H9 (cell line): ENCODE results near the gene KLRC3. TPM values are rescaled to one million over a fixed set of nuclear protein-coding genes. Genes with fewer than 3 reads are reported as not detected.

Experiments
- DNase-seq: peaks from one replicate; pipeline ENCODE4 v3.0.0-alpha.2; 2017
- H2AFZ ChIP-seq: one replicate; pipeline ENCODE4 v1.6.1; 2013; ENCODE audit warnings: mild to moderate bottlenecking, low read length, control low read depth, moderate library complexity
- H2AK5ac ChIP-seq: 2 replicates; pipeline ENCODE4 v1.6.1; 2013; ENCODE audit warnings: low read length, control low read depth, mixed read lengths; ENCODE audit not compliant: insufficient read length
- H2BK120ac ChIP-seq: one replicate; pipeline ENCODE4 v1.6.1; 2013; ENCODE audit warnings: low read depth, mild to moderate bottlenecking, low read length, control low read depth, inconsistent platforms; ENCODE audit not compliant: poor library complexity, severe bottlenecking
- H2BK12ac ChIP-seq: 2 replicates; pipeline ENCODE4 v1.6.1; 2013; ENCODE audit warnings: low read length, control low read depth, mixed read lengths, low read depth; ENCODE audit not compliant: insufficient read length
- H2BK15ac ChIP-seq: 2 replicates; pipeline ENCODE4 v1.6.1; 2013; ENCODE audit warnings: low read depth, low read length, control low read depth
- H2BK20ac ChIP-seq: one replicate; pipeline ENCODE4 v1.6.1; 2013; ENCODE audit warnings: low read depth, mild to moderate bottlenecking, low read length, control low read depth, inconsistent platforms; ENCODE audit not compliant: poor library complexity, severe bottlenecking
- H2BK5ac ChIP-seq: 2 replicates; pipeline ENCODE4 v1.6.1; 2013; ENCODE audit warnings: low read length, control low read depth, mixed read lengths; ENCODE audit not compliant: insufficient read length
- H3K14ac ChIP-seq: 2 replicates; pipeline ENCODE4 v1.6.1; 2013; ENCODE audit warnings: low read length, control low read depth; ENCODE audit not compliant: insufficient read depth
- H3K18ac ChIP-seq: 2 replicates; pipeline ENCODE4 v1.6.1; 2013; ENCODE audit warnings: low read depth, mild to moderate bottlenecking, mixed read lengths, low read length, control low read depth; ENCODE audit not compliant: insufficient read length
- H3K23ac ChIP-seq: 2 replicates; pipeline ENCODE4 v1.6.1; 2013; ENCODE audit warnings: low read length, control low read depth, mixed read lengths, low read depth; ENCODE audit not compliant: insufficient read length
- H3K23me2 ChIP-seq: 2 replicates; pipeline ENCODE4 v1.6.1; 2013; ENCODE audit warnings: low read depth, mild to moderate bottlenecking, mixed read lengths, low read length, control low read depth; ENCODE audit not compliant: insufficient read length, poor library complexity, severe bottlenecking
- H3K27ac ChIP-seq: 2 replicates; pipeline ENCODE4 v1.5.1; 2013; ENCODE audit warnings: low read length, control low read depth, mixed read lengths, low read depth; ENCODE audit not compliant: insufficient read length
- H3K27me3 ChIP-seq: 2 replicates; pipeline ENCODE4 v1.6.1; 2013; ENCODE audit warnings: low read length, control low read depth, inconsistent platforms; ENCODE audit not compliant: insufficient read depth
- H3K4ac ChIP-seq: 2 replicates; pipeline ENCODE4 v1.6.1; 2013; ENCODE audit warnings: low read depth, mild to moderate bottlenecking, control low read depth, inconsistent platforms, low read length, moderate library complexity
- H3K4me1 ChIP-seq: 2 replicates; pipeline ENCODE4 v1.6.1; 2013; ENCODE audit warnings: low read length, control low read depth, inconsistent platforms; ENCODE audit not compliant: insufficient read depth
- H3K4me2 ChIP-seq: 2 replicates; pipeline ENCODE4 v1.6.1; 2013; ENCODE audit warnings: low read length, control low read depth, mixed read lengths; ENCODE audit not compliant: insufficient read length, insufficient read depth
- H3K56ac ChIP-seq: 2 replicates; pipeline ENCODE4 v1.6.1; 2013; ENCODE audit warnings: low read depth, mild to moderate bottlenecking, mixed read lengths, low read length, control low read depth; ENCODE audit not compliant: insufficient read length
- H3K79me1 ChIP-seq: 2 replicates; pipeline ENCODE4 v1.6.1; 2013; ENCODE audit warnings: low read depth, mild to moderate bottlenecking, moderate library complexity, low read length, control low read depth, inconsistent platforms; ENCODE audit not compliant: insufficient read depth, poor library complexity, severe bottlenecking
- H3K79me2 ChIP-seq: 2 replicates; pipeline ENCODE4 v1.6.1; 2013; ENCODE audit warnings: low read length, control low read depth, inconsistent platforms; ENCODE audit not compliant: insufficient read depth
- H3K9ac ChIP-seq: 2 replicates; pipeline ENCODE4 v1.6.1; 2013; ENCODE audit warnings: low read length, control low read depth, mixed read lengths; ENCODE audit not compliant: insufficient read length; ENCODE audit errors: extremely low read depth
- H3K9me3 ChIP-seq: one replicate; pipeline ENCODE4 v1.6.1; 2013; ENCODE audit warnings: low read depth, low read length, inconsistent platforms; ENCODE audit not compliant: control insufficient read depth
- H3T11ph ChIP-seq: one replicate; pipeline ENCODE4 v1.6.1; 2013; ENCODE audit warnings: mild to moderate bottlenecking, low read length, control low read depth, inconsistent platforms
- H4K20me1 ChIP-seq: one replicate; pipeline ENCODE4 v1.6.1; 2013; ENCODE audit not compliant: control insufficient read depth, insufficient read length, insufficient read depth
- H4K5ac ChIP-seq: 2 replicates; pipeline ENCODE4 v1.6.1; 2013; ENCODE audit warnings: low read depth, mild to moderate bottlenecking, mixed read lengths, low read length, control low read depth; ENCODE audit not compliant: insufficient read length
- H4K8ac ChIP-seq: replicated peaks from 2 replicates; pipeline ENCODE4 v1.6.1; 2013; ENCODE audit warnings: low read length, control low read depth, mixed read lengths, low read depth; ENCODE audit not compliant: insufficient read length
- H4K91ac ChIP-seq: 2 replicates; pipeline ENCODE4 v1.6.1; 2013; ENCODE audit warnings: low read depth, mild to moderate bottlenecking, moderate library complexity, mixed read lengths, low read length, control low read depth; ENCODE audit not compliant: insufficient read length
- H3K27ac Mint-ChIP-seq, 3 experiments: 2 replicates in 2 of 3; 3 replicates in 1 of 3; pipeline ENCODE4 v1.8.0; 2020 to 2021; ENCODE audit warnings: mixed read lengths in 3 of 3, mild to moderate bottlenecking in 1 of 3, moderate library complexity in 1 of 3
- H3K27me3 Mint-ChIP-seq: 2 replicates; pipeline ENCODE4 v1.8.0; 2021; ENCODE audit warnings: low read depth, mild to moderate bottlenecking, moderate library complexity, mixed read lengths
- H3K36me3 Mint-ChIP-seq, 3 experiments: 2 replicates in 2 of 3; 3 replicates in 1 of 3; pipeline ENCODE4 v1.8.0; 2020 to 2021; ENCODE audit warnings: low read depth in 3 of 3, mixed read lengths in 3 of 3; ENCODE audit not compliant: insufficient read depth in 1 of 3
- H3K4me1 Mint-ChIP-seq, 2 experiments: 2 replicates each; pipeline ENCODE4 v1.8.0; 2020; ENCODE audit warnings: mixed read lengths in 2 of 2
- H3K4me3 Mint-ChIP-seq, 2 experiments: 2 replicates in 1 of 2; 3 replicates in 1 of 2; pipeline ENCODE4 v1.8.0; 2020 to 2021; ENCODE audit warnings: mild to moderate bottlenecking in 2 of 2, mixed read lengths in 2 of 2, moderate library complexity in 1 of 2
- H3K9me3 Mint-ChIP-seq, 2 experiments: 2 replicates in 1 of 2; 3 replicates in 1 of 2; pipeline ENCODE4 v1.8.0; 2020; ENCODE audit warnings: mild to moderate bottlenecking in 2 of 2, mixed read lengths in 2 of 2, moderate library complexity in 1 of 2
- WGBS: extraction: QIAGEN DNeasy Blood & Tissue Kit; methylation state at CpG from one replicate; pipeline ENCODE4 v1.1.7; 2013; ENCODE audit warnings: missing lambda C conversion rate, low lambda C conversion rate, mixed read lengths; ENCODE audit not compliant: insufficient read length; ENCODE audit errors: extremely low coverage; 5-methylcytosine and 5-hydroxymethylcytosine counted together
- total RNA-seq: library from RNA; stranded (reverse); gene quantifications from 2 replicates; pipeline ENCODE4 v1.2.1, GENCODE V29; 2021
- TF ChIP-seq, protein P1 (sequence below): fragments of 200-600 bp; sonication (generic); conservative IDR thresholded peaks from 3 replicates; pipeline ENCODE4 v1.8.0; 2021; ENCODE audit warnings: antibody characterized with exemption, mild to moderate bottlenecking

KLRC3 gene
- total RNA-seq, 1 experiment from 2014 or later: not detected

- no peak within 1 kb of the TSS for H2BK5ac ChIP-seq
- DNase-seq: no peak
- peak within 1 kb of the TSS in 1 of 3 experiments; percentile 38; a peak in 1 of 7 replicates for H3K27ac Mint-ChIP-seq
- H3K27ac ChIP-seq: no peak within 1 kb of the TSS
- H4K20me1 ChIP-seq: no peaks in the 10 kb centered on the region
- H2BK20ac ChIP-seq: no peak within 1 kb of the TSS
- no peak within 1 kb of the TSS for H3K18ac ChIP-seq
- H3K56ac ChIP-seq: no peak within 1 kb of the TSS
- no peak within 1 kb of the TSS for H3K4ac ChIP-seq
- H3K9me3 Mint-ChIP-seq: no peaks in the 10 kb centered on the region; a peak in 1 of 5 replicates
- no peaks in the 10 kb centered on the region for H3K9me3 ChIP-seq
- H3K23me2 ChIP-seq: no peaks in the 10 kb centered on the region
- no peak within 1 kb of the TSS for H3K14ac ChIP-seq
- H2BK15ac ChIP-seq: no peak within 1 kb of the TSS
- no peak within 1 kb of the TSS for H2BK120ac ChIP-seq
- no peak within 1 kb of the TSS for H4K5ac ChIP-seq
- no peak within 1 kb of the TSS for H2AK5ac ChIP-seq
- no peaks in the 10 kb centered on the region for H3K36me3 Mint-ChIP-seq
- H4K91ac ChIP-seq: no peak within 1 kb of the TSS
- no peak within 1 kb of the TSS for H3K4me3 Mint-ChIP-seq
- H3K27me3 Mint-ChIP-seq: no peaks in the 10 kb centered on the region
- H3K27me3 ChIP-seq: no peaks in the 10 kb centered on the region
- no CpG with 5 or more reads among the region's 1 CpG for WGBS
- H3T11ph ChIP-seq: no peak within 1 kb of the TSS
- TF ChIP-seq, protein P1, sequence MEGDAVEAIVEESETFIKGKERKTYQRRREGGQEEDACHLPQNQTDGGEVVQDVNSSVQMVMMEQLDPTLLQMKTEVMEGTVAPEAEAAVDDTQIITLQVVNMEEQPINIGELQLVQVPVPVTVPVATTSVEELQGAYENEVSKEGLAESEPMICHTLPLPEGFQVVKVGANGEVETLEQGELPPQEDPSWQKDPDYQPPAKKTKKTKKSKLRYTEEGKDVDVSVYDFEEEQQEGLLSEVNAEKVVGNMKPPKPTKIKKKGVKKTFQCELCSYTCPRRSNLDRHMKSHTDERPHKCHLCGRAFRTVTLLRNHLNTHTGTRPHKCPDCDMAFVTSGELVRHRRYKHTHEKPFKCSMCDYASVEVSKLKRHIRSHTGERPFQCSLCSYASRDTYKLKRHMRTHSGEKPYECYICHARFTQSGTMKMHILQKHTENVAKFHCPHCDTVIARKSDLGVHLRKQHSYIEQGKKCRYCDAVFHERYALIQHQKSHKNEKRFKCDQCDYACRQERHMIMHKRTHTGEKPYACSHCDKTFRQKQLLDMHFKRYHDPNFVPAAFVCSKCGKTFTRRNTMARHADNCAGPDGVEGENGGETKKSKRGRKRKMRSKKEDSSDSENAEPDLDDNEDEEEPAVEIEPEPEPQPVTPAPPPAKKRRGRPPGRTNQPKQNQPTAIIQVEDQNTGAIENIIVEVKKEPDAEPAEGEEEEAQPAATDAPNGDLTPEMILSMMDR: no peak
- H3K4me1 ChIP-seq: no peaks in the 10 kb centered on the region
- H3K4me1 Mint-ChIP-seq: peaks cover 10 to 15% of the 10 kb centered on the region in 2 experiments
- no peak within 1 kb of the TSS for H2AFZ ChIP-seq
- H3K9ac ChIP-seq: no peak within 1 kb of the TSS
- H3K79me2 ChIP-seq: no peaks in the 10 kb centered on the region
- H2BK12ac ChIP-seq: no peak within 1 kb of the TSS
- H3K4me2 ChIP-seq: no peak within 1 kb of the TSS
- no peaks in the 10 kb centered on the region for H3K79me1 ChIP-seq
- H4K8ac ChIP-seq: no peak within 1 kb of the TSS
- H3K23ac ChIP-seq: no peak within 1 kb of the TSS
Measured at GRCh38 chr12:10409392-10409791, 11.0 kb downstream of the KLRC3 start, which contains the start of gene KLRC4. Gene KLRC4, minus strand, starts transcription at chr12:10409757. Its CDS starts 182 bp downstream, at chr12:10409575.
